ENCODE results near the gene ARHGAP26.
"Not testable (repeated sequence)": the region's sequence is repeated elsewhere in the genome, so short reads cannot be mapped to it uniquely, and the experiment has no call there.

Gene ARHGAP26

GRCh38 chr5:143080982-143081381, 310.8 kb downstream of the ARHGAP26 start:
- no peak for DNase-seq (ENCODE audit: low read depth in 2 of 2)

GRCh38 chr5:143083006-143083405, 312.8 kb downstream of the ARHGAP26 start:
- no peak for DNase-seq (ENCODE audit: low read depth in 2 of 2)

- no peak for DNase-seq (ENCODE audit: low read depth in 2 of 2)
These were observed 314.2 kb downstream of the ARHGAP26 start for GRCh38 chr5:143084407-143084806.

- DNase-seq (ENCODE audit: low read depth in 2 of 2): no peak
These were observed 315.2 kb downstream of the ARHGAP26 start for GRCh38 chr5:143085319-143085917.

GRCh38 chr5:143086546-143086907, 316.4 kb downstream of the ARHGAP26 start:
- DNase-seq (ENCODE audit: low read depth in 2 of 2): no peak

GRCh38 chr5:143086908-143087637, 316.9 kb downstream of the ARHGAP26 start:
- no peak for DNase-seq (ENCODE audit: low read depth in 2 of 2)

- not testable (repeated sequence) for DNase-seq (ENCODE audit: low read depth in 2 of 2)
These were observed 318.5 kb downstream of the ARHGAP26 start for GRCh38 chr5:143088702-143089101.

GRCh38 chr5:143090044-143090443, 319.9 kb downstream of the ARHGAP26 start:
- DNase-seq (ENCODE audit: low read depth in 2 of 2): not testable (repeated sequence)

GRCh38 chr5:143092711-143093451, 322.7 kb downstream of the ARHGAP26 start:
- DNase-seq (ENCODE audit: low read depth in 2 of 2): not testable (repeated sequence)

GRCh38 chr5:143093452-143094086, 323.4 kb downstream of the ARHGAP26 start:
- DNase-seq (ENCODE audit: low read depth in 2 of 2): no peak

- no peak for DNase-seq (ENCODE audit: low read depth in 2 of 2)
These were observed 323.9 kb downstream of the ARHGAP26 start for GRCh38 chr5:143094087-143094521.

- DNase-seq (ENCODE audit: low read depth in 2 of 2): not testable (repeated sequence)
These were observed 324.4 kb downstream of the ARHGAP26 start for GRCh38 chr5:143094608-143095007.

GRCh38 chr5:143101121-143101520, 330.9 kb downstream of the ARHGAP26 start:
- DNase-seq (ENCODE audit: low read depth in 2 of 2): no peak

- DNase-seq (ENCODE audit: low read depth in 2 of 2): no peak
These were observed 331.7 kb downstream of the ARHGAP26 start for GRCh38 chr5:143101725-143102386.

- no peak for DNase-seq (ENCODE audit: low read depth in 2 of 2)
These were observed 332.2 kb downstream of the ARHGAP26 start for GRCh38 chr5:143102411-143102810.

- DNase-seq (ENCODE audit: low read depth in 2 of 2): no peak
These were observed 335.2 kb downstream of the ARHGAP26 start for GRCh38 chr5:143105216-143105905.

GRCh38 chr5:143106174-143106573, 336.0 kb downstream of the ARHGAP26 start:
- DNase-seq (ENCODE audit: low read depth in 2 of 2): no peak

GRCh38 chr5:143108498-143109128, 338.4 kb downstream of the ARHGAP26 start:
- DNase-seq (ENCODE audit: low read depth in 2 of 2): no peak

GRCh38 chr5:143110591-143110990, 340.4 kb downstream of the ARHGAP26 start:
- DNase-seq (ENCODE audit: low read depth in 2 of 2): no peak

GRCh38 chr5:143111799-143112198, 341.6 kb downstream of the ARHGAP26 start:
- no peak for DNase-seq (ENCODE audit: low read depth in 2 of 2)

GRCh38 chr5:143113461-143113860, 343.3 kb downstream of the ARHGAP26 start:
- DNase-seq (ENCODE audit: low read depth in 2 of 2): no peak
